B cell (primary cell): Measurements from ENCODE around the gene SUMF2.

Experiments used
- EZH2 ChIP-seq: IDR thresholded peaks from 2 replicates; pipeline ENCODE4 v1.6.1; 2012; ENCODE audit warnings: borderline replicate concordance, low read depth, mild to moderate bottlenecking, moderate library complexity, low read length; ENCODE audit not compliant: insufficient read depth, poor library complexity, severe bottlenecking
- TF ChIP-seq, protein P1 (sequence below): fragments of 200-600 bp; IDR thresholded peaks from one replicate; pipeline ENCODE4 v1.8.0; 2022; ENCODE audit warnings: antibody characterized with exemption, mild to moderate bottlenecking

DNA sequence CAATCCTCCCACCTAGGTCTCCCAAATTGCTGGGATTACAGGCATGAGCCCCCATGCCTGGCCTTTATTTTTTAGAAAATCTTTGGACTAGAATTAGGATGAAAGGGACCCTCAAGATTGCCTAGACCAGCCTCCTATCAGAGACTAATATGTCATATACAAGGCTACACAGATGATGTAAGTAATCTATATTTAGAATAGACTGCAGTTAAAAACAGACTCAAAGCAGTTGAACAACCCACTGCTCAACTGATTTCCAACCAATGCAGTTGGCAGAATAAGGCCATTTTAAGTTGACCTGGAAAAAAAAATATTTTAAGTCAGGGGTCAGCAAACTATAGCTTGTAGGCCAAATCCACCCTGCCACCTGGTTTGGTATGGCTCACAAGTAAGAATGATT, 40.6 kb upstream of the SUMF2 start:
- TF ChIP-seq, protein P1, sequence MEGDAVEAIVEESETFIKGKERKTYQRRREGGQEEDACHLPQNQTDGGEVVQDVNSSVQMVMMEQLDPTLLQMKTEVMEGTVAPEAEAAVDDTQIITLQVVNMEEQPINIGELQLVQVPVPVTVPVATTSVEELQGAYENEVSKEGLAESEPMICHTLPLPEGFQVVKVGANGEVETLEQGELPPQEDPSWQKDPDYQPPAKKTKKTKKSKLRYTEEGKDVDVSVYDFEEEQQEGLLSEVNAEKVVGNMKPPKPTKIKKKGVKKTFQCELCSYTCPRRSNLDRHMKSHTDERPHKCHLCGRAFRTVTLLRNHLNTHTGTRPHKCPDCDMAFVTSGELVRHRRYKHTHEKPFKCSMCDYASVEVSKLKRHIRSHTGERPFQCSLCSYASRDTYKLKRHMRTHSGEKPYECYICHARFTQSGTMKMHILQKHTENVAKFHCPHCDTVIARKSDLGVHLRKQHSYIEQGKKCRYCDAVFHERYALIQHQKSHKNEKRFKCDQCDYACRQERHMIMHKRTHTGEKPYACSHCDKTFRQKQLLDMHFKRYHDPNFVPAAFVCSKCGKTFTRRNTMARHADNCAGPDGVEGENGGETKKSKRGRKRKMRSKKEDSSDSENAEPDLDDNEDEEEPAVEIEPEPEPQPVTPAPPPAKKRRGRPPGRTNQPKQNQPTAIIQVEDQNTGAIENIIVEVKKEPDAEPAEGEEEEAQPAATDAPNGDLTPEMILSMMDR, result no peak
- TF ChIP-seq EZH2, result no peak
